ENCODE results near the gene RREB1. TPM values are rescaled to one million over a fixed set of nuclear protein-coding genes. Genes with fewer than 3 reads are reported as not detected.

RREB1 gene
- total and polyA plus RNA-seq, 2 experiments from 2014 or later, result 8.5 to 25.5 TPM

GRCh38 chr6:7073082-7073820 lies 34.5 kb upstream of the RREB1 start:
- no peaks in the 10 kb centered on the region for H3K27me3 ChIP-seq (ENCODE audit: insufficient read depth)
- Mint-ChIP-seq H3K27ac (no peak overlapping the region), H3K4me3 (no peak overlapping the region), H3K4me1 (no peaks in the 10 kb centered on the region; the same call in 2 of the 3 replicates), H3K9me3 (no peaks in the 10 kb centered on the region), H3K36me3 (ENCODE audit: low read depth) (no peaks in the 10 kb centered on the region), H3K27me3 (ENCODE audit: insufficient read depth, low read depth, poor library complexity) (peaks cover 2% of the 10 kb centered on the region)
- no peak overlapping the region for H3K4me3 ChIP-seq
- no peaks in the 10 kb centered on the region for H3K4me1 ChIP-seq (ENCODE audit: insufficient read depth)
- no peak overlapping the region for H3K4me2 ChIP-seq
- no peaks in the 10 kb centered on the region for H3F3A ChIP-seq (replicated peaks; ENCODE audit: low read depth)
- no peaks in the 10 kb centered on the region for H3K79me2 ChIP-seq (replicated peaks; ENCODE audit: insufficient read depth)
- no peak overlapping the region for H2AFZ ChIP-seq
- DNase-seq (ENCODE audit: low spot score) (no peak), ATAC-seq (no peak)
- no peaks in the 10 kb centered on the region for H3K36me3 ChIP-seq (ENCODE audit: insufficient read depth)
- H3K9me2 ChIP-seq (ENCODE audit: insufficient read depth), result no peaks in the 10 kb centered on the region
- H4K20me1 ChIP-seq (replicated peaks; ENCODE audit: insufficient read depth), result no peaks in the 10 kb centered on the region
- H3K27ac ChIP-seq (ENCODE audit: low read depth), result no peak overlapping the region
- TF ChIP-seq ZNF331 (CRISPR knock-in tag; IDR thresholded peaks at IDR 0.05; ENCODE audit: low read depth) (no peak), NANOG (IDR thresholded peaks at IDR 0.05; ENCODE audit: borderline replicate concordance) (no peak), POLR2AphosphoS5 (IDR thresholded peaks at IDR 0.05; ENCODE audit: low read depth) (no peak), JUNB (IDR thresholded peaks at IDR 0.05; ENCODE audit: unreplicated experiment) (no peak), EZH2phosphoT487 (IDR thresholded peaks at IDR 0.05; ENCODE audit: unreplicated experiment) (no peak), CREB1 (CRISPR knock-in tag; IDR thresholded peaks at IDR 0.05; ENCODE audit: low read depth) (no peak), STAT1 (IDR thresholded peaks at IDR 0.05; ENCODE audit: unreplicated experiment) (no peak), ZNF462 (CRISPR knock-in tag; IDR thresholded peaks at IDR 0.05) (no peak), REST (IDR thresholded peaks at IDR 0.05; ENCODE audit: unreplicated experiment) (no peak), CTCF (conservative IDR thresholded peaks at IDR 0.05; ENCODE audit: low read depth in 2 of 2) (no peak)

Measured in GM23338 (cell line).